ENCODE results near the gene ZBTB16. TPM values are rescaled to one million over a fixed set of nuclear protein-coding genes. Genes with fewer than 3 reads are reported as not detected.

Gene ZBTB16
- total RNA-seq, 2 donors from 2014 or later = 2.7 to 13.1 TPM

DNA sequence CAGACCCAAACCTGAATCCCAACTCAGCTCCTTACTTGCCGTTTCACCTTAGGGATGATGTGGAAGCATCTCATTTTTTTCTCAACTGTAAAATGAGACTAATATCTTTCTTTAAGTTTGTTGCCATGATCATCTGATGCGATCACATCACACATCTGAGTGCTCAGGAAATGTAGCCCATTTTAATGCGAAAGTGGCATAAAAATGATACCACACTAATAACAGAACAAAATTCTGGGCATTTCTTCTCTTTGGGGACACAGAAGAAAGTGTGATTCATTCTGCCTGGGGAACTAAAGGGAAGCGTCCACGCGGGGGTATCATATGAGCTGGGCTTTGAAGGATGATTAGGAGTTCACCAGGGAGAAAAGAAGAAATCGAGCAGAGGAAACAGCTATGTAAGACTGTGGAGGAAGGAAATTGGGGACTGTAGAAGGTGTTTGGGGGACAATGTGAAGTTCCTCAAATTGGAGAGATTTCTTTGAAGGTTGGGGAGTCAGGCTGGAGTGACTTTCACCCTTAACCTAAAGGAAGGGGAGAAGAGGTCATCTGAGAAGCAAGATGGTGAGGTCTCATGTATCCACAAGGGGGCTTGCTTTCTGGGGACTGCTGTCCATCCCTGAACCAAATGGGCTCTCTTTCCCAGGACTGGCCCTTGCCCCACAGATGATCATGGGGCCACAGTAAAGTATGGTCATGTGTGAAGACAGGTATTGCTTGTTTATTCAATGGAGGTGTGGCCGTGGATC, 187.0 kb downstream of the ZBTB16 start:
- Mint-ChIP-seq H3K27me3 (no peaks in the 10 kb centered on the region), H3K36me3 (no peaks in the 10 kb centered on the region), H3K27ac (peak overlapping the region in 1 of 2 donors; percentile 5), H3K4me3 (no peak overlapping the region), H3K4me1 (ENCODE audit: low read depth in 2 of 2) (peaks cover 16 to 26% of the 10 kb centered on the region in 2 donors), H3K9me3 (no peaks in the 10 kb centered on the region)
- peak in 1 of 2 donors; percentile 11 for ATAC-seq
- DNase-seq (ENCODE audit: low spot score) = no peak

DNA sequence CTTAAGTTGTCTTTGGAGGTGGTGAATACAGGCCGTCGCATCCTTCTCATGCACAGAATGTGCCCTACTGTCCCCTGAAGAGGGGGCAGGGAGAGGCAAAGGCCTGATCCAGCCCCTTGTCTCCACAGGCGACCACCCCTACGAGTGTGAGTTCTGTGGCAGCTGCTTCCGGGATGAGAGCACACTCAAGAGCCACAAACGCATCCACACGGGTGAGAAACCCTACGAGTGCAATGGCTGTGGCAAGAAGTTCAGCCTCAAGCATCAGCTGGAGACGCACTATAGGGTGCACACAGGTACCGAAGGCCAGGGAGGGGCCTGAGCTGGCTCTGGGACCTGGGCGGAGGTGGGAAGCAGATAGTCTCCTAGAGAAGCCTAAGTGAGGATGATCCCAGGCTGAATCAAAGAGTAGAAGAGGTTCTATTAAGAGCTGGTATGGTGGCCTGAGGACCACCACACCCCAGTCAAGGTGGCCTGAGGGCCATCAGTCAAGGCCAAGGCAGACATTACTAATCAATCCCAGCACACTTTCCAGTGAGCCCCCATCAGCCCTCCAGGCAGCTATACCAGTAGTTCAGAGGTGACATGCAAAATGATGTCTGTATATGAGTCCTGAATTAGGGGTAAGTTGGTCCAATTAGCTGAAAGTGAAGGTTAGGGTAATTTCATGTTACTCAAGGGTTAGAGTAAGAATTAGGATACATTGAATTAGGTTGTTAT, 187.7 kb downstream of the ZBTB16 start:
- H3K4me3 Mint-ChIP-seq = no peak overlapping the region
- DNase-seq (ENCODE audit: low spot score) (no peak), ATAC-seq (peak; percentile 14 to 52)
- H3K27ac Mint-ChIP-seq = peak overlapping the region in 1 of 2 donors; percentile 5
- no peaks in the 10 kb centered on the region for H3K36me3 Mint-ChIP-seq
- H3K27me3 Mint-ChIP-seq = no peaks in the 10 kb centered on the region
- H3K4me1 Mint-ChIP-seq (ENCODE audit: low read depth in 2 of 2) = peaks cover 16 to 26% of the 10 kb centered on the region in 2 donors
- no peaks in the 10 kb centered on the region for H3K9me3 Mint-ChIP-seq

DNA sequence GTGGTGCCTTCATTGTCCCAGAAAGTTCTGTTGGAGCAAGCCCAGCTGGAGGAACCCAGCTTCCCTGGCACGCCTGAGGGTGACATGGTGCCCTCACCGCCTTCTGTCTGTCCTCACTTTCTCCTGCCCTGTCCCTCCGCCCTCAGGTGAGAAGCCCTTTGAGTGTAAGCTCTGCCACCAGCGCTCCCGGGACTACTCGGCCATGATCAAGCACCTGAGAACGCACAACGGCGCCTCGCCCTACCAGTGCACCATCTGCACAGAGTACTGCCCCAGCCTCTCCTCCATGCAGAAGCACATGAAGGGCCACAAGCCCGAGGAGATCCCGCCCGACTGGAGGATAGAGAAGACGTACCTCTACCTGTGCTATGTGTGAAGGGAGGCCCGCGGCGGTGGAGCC, 190.7 kb downstream of the ZBTB16 start:
- Mint-ChIP-seq H3K9me3 (no peaks in the 10 kb centered on the region), H3K4me1 (ENCODE audit: low read depth in 2 of 2) (peaks cover 16 to 24% of the 10 kb centered on the region in 2 donors), H3K27ac (peak overlapping the region in 1 of 2 donors; percentile 20), H3K27me3 (no peaks in the 10 kb centered on the region), H3K36me3 (no peaks in the 10 kb centered on the region), H3K4me3 (no peak overlapping the region)
- DNase-seq (ENCODE audit: low spot score) = no peak
- ATAC-seq = no peak

DNA sequence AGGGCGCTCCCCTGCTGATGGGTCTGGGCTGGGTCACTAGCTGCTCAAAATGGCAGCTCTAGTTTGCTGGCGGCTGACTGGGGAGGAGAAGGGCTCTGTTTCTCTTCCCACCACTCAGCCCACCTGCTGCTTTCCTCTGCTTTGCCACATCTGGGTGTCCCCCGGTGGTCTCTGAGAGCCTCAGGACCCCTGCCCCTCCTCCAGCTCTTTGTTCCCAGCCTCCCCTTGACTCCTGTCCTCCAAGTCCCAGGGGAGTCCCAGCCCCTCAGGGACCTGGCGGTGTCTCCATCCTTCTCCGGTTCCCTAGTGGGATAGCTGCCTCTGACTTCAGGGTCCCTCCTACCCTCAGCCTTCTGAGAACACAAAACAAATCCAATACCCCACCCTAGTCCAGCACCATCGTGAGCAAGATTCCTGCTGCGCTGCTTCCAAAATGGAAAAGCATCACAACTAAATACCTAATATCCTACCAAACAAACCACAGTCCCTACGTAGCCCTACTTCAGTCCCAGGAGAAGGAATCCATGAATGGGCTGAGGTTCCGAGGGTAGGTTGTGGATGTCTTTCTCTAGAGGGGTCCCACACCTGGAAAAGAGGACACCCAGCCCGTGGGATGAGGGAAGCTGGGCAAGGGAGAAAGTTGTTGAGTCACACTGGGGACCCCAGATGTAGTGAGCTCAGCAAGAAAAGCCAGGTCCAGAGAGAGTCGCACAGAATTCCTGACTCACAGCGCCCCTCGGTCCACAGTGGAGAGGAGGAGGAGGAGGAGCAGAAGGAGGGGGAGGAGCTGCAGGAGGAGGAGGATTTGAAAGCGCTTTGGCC, 191.7 kb downstream of the ZBTB16 start:
- DNase-seq (ENCODE audit: low spot score) (no peak), ATAC-seq (no peak)
- H3K9me3 Mint-ChIP-seq = no peaks in the 10 kb centered on the region
- H3K4me3 Mint-ChIP-seq = no peak overlapping the region
- H3K27me3 Mint-ChIP-seq = no peaks in the 10 kb centered on the region
- no peak overlapping the region for H3K27ac Mint-ChIP-seq
- H3K4me1 Mint-ChIP-seq (ENCODE audit: low read depth in 2 of 2) = peaks cover 16 to 23% of the 10 kb centered on the region in 2 donors
- H3K36me3 Mint-ChIP-seq = no peaks in the 10 kb centered on the region

GRCh38 chr11:114251815-114252337, 192.4 kb downstream of the ZBTB16 start:
- H3K4me3 Mint-ChIP-seq = no peak overlapping the region
- peak overlapping the region in 1 of 2 donors; percentile 38 for H3K27ac Mint-ChIP-seq
- H3K9me3 Mint-ChIP-seq = no peaks in the 10 kb centered on the region
- H3K27me3 Mint-ChIP-seq = no peaks in the 10 kb centered on the region
- no peak for ATAC-seq
- H3K4me1 Mint-ChIP-seq (ENCODE audit: low read depth in 2 of 2) = peaks cover 9 to 18% of the 10 kb centered on the region in 2 donors
- DNase-seq (ENCODE audit: low spot score) = no peak
- H3K36me3 Mint-ChIP-seq = no peaks in the 10 kb centered on the region

DNA sequence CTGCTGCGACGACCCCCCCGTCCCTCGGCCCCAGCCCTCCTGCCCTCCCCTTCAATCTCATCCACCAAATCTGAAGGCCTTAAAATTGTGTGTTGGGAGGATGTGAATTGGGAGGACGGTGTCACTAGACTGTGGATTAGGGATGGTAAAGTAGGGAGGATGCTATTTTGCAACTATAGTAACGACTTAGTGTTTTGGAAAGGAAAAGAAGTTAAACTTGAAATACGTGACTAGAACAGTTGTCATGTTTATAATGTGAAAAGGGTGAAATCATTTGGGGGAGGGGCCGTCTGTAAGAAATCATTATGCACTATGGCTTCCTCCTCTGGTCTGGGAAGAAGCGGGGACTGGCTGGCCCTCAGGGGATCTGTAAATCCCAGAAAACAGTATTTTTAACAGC, 193.3 kb downstream of the ZBTB16 start:
- Mint-ChIP-seq H3K27ac (no peak overlapping the region), H3K9me3 (no peaks in the 10 kb centered on the region), H3K4me1 (ENCODE audit: low read depth in 2 of 2) (peaks cover 0 to 14% of the 10 kb centered on the region in 2 donors), H3K4me3 (no peak overlapping the region), H3K36me3 (no peaks in the 10 kb centered on the region), H3K27me3 (no peaks in the 10 kb centered on the region)
- no peak for ATAC-seq
- no peak for DNase-seq (ENCODE audit: low spot score)

DNA sequence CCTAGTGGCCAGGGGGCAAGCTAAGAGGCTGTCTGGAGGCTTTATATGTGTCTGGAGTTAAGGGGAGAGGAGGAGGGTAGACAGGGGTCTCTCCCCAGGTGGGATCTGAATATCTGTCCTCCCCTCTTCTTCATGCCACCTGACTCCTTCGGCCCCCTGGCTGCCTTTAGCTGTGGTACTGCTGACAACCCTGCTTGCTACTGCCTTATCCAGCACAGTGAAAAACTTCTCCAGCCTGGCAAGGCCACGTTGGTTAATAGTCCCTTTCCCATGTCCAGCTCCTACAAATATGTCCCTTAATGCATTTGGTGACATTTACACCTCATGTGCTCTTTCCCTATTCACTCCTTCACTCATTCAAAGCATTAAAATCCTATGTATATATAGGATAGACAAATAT, 194.3 kb downstream of the ZBTB16 start:
- no peaks in the 10 kb centered on the region for H3K9me3 Mint-ChIP-seq
- H3K27ac Mint-ChIP-seq = no peak overlapping the region
- H3K4me1 Mint-ChIP-seq (ENCODE audit: low read depth in 2 of 2) = peaks cover 0 to 15% of the 10 kb centered on the region in 2 donors
- no peaks in the 10 kb centered on the region for H3K27me3 Mint-ChIP-seq
- no peak overlapping the region for H3K4me3 Mint-ChIP-seq
- ATAC-seq = no peak
- no peak for DNase-seq (ENCODE audit: low spot score)
- no peaks in the 10 kb centered on the region for H3K36me3 Mint-ChIP-seq

DNA sequence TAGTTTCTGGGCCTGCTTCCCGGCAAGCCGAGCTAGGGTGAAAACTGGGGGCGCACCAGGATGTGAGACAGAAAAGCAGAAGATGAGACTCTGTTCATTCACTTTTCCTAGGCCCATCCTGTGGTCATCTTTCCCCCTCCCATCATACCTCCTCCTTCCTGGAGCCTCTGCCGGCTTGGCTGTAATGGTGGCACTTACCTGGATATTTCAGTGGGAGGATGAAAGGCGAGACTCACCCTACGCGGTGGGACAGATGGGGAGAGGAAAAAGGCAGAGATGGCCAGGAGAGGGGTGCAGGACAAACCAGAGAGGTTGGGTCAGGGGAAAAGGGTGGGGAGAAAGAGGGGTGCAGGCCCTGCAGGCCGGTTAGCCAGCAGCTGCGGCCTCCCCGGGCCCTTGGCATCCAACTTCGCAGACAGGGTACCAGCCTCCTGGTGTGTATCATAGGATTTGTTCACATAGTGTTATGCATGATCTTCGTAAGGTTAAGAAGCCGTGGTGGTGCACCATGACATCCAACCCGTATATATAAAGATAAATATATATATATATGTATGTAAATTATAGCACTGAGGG, 195.1 kb downstream of the ZBTB16 start:
- H3K27me3 Mint-ChIP-seq = no peaks in the 10 kb centered on the region
- H3K36me3 Mint-ChIP-seq = no peaks in the 10 kb centered on the region
- H3K4me1 Mint-ChIP-seq (ENCODE audit: low read depth in 2 of 2) = peaks cover 0 to 19% of the 10 kb centered on the region in 2 donors
- DNase-seq (ENCODE audit: low spot score) (no peak), ATAC-seq (no peak)
- H3K4me3 Mint-ChIP-seq = no peak overlapping the region
- H3K9me3 Mint-ChIP-seq = no peaks in the 10 kb centered on the region
- peak overlapping the region in 1 of 2 donors; percentile 23 for H3K27ac Mint-ChIP-seq

- DNase-seq (ENCODE audit: low spot score) (no peak), ATAC-seq (no peak)
- H3K27ac Mint-ChIP-seq = peak overlapping the region in 1 of 2 donors; percentile 5
- no peaks in the 10 kb centered on the region for H3K36me3 Mint-ChIP-seq
- H3K27me3 Mint-ChIP-seq = no peaks in the 10 kb centered on the region
- H3K9me3 Mint-ChIP-seq = no peaks in the 10 kb centered on the region
- H3K4me1 Mint-ChIP-seq (ENCODE audit: low read depth in 2 of 2) = peaks cover 0 to 19% of the 10 kb centered on the region in 2 donors
- H3K4me3 Mint-ChIP-seq = no peak overlapping the region
These were observed 195.8 kb downstream of the ZBTB16 start for GRCh38 chr11:114255289-114255688.

- Mint-ChIP-seq H3K9me3 (no peaks in the 10 kb centered on the region), H3K4me1 (ENCODE audit: low read depth in 2 of 2) (peaks cover 0 to 15% of the 10 kb centered on the region in 2 donors), H3K4me3 (no peak overlapping the region), H3K27me3 (no peaks in the 10 kb centered on the region), H3K36me3 (no peaks in the 10 kb centered on the region), H3K27ac (no peak overlapping the region)
- ATAC-seq = no peak
- DNase-seq (ENCODE audit: low spot score) = no peak
These were observed 196.9 kb downstream of the ZBTB16 start for GRCh38 chr11:114256176-114256966.

DNA sequence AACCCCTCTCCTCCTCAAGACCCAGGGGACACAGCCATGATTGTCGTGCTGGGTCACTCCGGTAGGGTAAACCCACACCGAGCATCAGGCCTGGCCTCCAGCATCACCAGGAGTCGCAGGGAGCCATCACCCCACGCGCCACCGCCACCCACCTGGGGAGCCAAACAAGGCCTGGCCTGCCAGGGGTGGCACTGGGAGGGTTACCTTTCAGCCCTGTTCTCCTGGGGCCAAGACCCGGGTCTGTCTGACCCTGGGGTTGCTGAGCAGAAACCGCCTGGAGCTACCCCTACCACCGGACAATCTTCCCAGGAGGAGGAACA, 197.4 kb downstream of the ZBTB16 start:
- no peaks in the 10 kb centered on the region for H3K36me3 Mint-ChIP-seq
- H3K27ac Mint-ChIP-seq = peak overlapping the region in 1 of 2 donors; percentile 68
- peaks cover 0 to 15% of the 10 kb centered on the region in 2 donors for H3K4me1 Mint-ChIP-seq (ENCODE audit: low read depth in 2 of 2)
- ATAC-seq (no peak), DNase-seq (ENCODE audit: low spot score) (no peak)
- no peak overlapping the region for H3K4me3 Mint-ChIP-seq
- no peaks in the 10 kb centered on the region for H3K9me3 Mint-ChIP-seq
- no peaks in the 10 kb centered on the region for H3K27me3 Mint-ChIP-seq

GRCh38 chr11:114257621-114258558, 198.4 kb downstream of the ZBTB16 start:
- Mint-ChIP-seq H3K9me3 (no peaks in the 10 kb centered on the region), H3K36me3 (no peaks in the 10 kb centered on the region), H3K4me3 (no peak overlapping the region), H3K4me1 (ENCODE audit: low read depth in 2 of 2) (peaks cover 0 to 11% of the 10 kb centered on the region in 2 donors), H3K27ac (peak overlapping the region in 1 of 2 donors; percentile 68), H3K27me3 (no peaks in the 10 kb centered on the region)
- ATAC-seq (peak in 1 of 2 donors; percentile 34), DNase-seq (ENCODE audit: low spot score) (no peak)
